Activated CD4-positive, alpha-beta T cell treated with anti-CD3 and anti-CD28 coated beads for 4 hours (primary cell): ENCODE data around the gene CDT1.
"Not testable (repeated sequence)": the region's sequence is repeated elsewhere in the genome, so short reads cannot be mapped to it uniquely, and the experiment has no call there.

Experiments
- DNase-seq, 2 donors: peaks; one replicate each; pipeline ENCODE4 v3.0.0-alpha.2; 2020

Gene CDT1

DNA sequence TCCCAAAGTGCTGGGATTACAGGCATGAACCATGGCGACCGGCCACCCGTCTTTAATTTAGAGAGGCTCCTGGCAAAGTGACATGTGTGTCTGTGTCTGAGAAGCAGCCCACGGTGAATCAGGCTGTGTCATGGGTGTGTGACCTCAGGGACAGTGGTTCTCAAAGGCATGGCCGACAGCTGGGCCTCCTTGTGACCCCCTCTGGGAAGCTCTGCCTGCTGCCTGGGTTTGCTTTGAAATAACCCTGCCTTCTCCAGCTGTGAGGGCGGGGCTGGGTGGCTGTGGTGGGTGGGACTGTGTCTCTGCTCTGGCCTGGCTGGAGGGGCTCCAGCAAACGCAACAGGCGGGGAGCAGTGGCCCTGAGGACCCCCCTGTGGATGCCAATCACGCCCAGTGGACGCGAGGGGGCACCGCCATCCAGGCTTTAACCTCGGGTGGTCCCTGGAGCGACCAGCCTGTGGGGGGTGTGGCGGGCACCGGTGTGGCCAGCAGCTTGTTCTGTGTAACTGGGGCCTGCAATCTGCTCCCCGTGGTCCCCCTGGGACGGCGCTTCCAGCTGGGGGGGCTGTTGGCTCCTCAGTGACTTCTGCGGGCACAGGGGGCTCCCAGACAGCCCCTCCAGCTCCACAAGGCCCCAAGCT, 16.9 kb downstream of the CDT1 start:
- no peak for DNase-seq

- DNase-seq, result no peak
Observed at GRCh38 chr16:88821168-88821850, 17.7 kb downstream of the CDT1 start.

- DNase-seq, result no peak
Observed at GRCh38 chr16:88822281-88823040, 18.9 kb downstream of the CDT1 start.

DNA sequence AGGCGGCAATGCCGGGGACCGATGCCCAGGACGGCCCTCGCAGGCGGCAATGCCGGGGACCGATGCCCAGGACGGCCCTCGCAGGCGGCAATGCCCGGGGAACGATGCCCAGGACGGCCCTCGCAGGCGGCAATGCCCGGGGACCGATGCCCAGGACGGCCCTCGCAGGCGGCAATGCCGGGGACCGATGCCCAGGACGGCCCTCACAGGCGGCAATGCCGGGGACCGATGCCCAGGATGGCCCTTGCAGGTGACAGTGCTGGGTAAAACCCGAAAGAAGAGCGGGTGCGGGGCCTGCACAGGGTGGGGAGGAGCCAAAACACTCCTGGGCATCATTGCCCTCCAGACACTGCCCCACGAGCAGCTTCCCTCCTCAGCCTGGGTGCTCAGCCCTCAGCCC, 20.1 kb downstream of the CDT1 start:
- DNase-seq, result not testable (repeated sequence)

GRCh38 chr16:88824256-88825077, 20.9 kb downstream of the CDT1 start:
- no peak for DNase-seq

DNA sequence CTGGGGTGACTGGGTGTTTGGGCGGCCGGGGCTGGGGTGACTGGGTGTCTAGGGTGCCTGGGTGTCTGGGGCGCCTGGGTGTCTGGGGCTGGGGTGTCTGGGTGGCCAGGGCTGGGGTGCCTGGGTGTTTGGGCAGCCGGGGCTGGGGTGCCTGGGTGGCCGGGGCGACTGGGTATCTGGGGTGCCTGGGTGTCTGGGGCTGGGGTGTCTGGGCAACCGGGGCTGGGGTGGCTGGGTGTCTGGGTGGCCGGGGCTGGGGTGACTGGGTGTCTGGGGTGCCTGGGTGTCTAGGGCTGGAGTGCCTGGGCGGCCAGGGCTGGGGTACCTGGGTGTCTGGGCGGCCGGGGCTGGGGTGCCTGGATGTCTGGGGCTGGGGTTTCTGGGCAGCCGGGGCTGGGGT, 21.6 kb downstream of the CDT1 start:
- no peak for DNase-seq

DNA sequence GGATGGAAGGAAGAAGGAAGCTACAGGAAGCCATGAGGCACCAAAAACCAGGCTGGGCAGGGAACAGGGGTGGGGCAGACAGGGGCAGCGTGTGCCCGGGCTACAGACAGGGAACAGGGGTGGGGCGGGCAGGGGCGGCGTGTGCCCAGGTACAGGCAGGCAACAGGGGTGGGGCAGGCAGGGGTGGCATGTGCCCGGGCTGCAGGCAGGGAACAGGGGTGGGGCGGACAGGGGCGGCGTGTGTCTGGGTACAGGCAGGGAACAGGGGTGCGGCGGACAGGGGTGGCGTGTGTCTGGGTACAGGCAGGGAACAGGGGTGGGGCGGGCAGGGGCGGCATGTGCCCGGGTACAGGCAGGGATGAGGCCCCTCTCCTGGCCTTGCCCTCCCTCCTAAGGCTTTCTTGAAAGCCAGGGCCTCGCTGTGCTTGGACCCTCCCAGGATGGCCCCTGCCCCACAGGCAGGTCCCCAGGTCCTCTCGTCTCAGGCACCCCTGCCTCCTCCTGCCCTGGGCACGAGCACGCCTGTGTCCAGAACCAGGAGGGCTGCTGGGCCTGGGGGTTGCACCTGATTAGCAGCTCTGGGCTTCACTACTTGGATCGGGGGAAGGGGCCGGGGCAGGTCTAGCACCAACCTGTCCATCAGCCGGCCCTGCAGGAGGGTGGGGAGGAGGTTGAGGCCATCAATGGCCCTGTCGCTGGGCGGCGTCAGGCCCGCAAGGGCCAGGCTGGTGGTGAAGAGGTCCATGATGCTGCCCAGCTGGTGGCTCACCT, 22.7 kb downstream of the CDT1 start:
- DNase-seq, result no peak

DNA sequence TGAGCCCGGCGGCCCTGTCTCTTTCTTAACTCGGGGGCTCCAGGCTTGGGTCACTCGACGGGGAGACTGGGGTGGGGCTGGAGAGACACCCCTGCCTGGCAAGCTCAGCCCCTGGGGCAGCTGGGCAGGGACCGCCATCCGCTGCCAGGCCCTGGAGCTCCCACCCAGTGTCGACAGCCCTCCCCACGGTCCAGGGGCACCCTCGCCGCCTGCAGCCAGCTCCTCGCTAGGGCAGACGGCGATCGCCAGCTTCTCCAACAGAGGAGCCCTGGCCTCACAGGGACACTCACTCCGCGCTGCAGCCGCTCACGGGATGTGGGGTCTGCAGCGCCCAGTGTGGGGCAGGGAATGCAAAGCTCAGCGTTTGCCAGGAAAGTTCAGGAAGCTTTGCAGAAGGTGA, 24.1 kb downstream of the CDT1 start:
- DNase-seq, result no peak

GRCh38 chr16:88828711-88829110, 25.1 kb downstream of the CDT1 start:
- no peak for DNase-seq

DNA sequence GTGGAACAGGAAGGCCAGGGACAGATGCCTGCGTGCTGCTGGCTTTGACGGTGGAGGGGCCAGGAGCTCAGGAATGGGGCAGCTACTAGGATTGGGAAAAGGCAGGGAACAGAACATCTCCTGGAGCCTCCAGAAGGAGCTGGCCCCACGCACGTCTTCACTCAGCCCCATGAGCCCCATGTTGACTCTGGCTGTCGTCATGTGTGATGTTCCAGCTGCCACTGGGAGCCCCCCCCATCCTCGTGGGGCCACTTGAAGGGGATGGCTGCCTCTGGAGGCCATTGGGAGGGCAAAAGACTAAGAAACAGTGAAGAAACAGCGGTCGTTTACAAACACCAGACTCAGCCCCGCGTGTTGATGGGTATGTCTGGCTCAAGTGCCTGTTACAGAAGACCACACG, 26.7 kb downstream of the CDT1 start:
- no peak for DNase-seq

- DNase-seq, result no peak
Observed at GRCh38 chr16:88830783-88831182, 27.2 kb downstream of the CDT1 start.

DNA sequence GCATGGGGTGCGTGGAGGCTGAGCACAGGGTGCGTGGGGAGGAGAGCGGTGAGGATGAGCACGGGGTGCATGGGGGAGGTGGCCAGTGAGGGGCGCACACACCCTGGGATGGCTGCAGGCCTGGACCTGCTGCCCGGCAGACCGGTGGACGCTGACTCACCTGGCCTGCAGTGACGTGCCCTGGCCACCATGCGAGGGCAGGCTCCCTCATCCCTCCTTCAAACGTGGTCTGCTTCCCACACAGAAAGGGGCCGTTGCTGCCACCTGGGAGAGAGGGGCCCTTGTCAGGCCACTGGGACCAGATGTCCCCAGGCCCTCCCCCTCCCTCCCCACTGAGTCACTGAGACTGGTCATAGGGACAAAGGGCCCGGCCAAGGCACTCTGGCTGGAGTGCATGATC, 28.2 kb downstream of the CDT1 start:
- DNase-seq, result no peak

DNA sequence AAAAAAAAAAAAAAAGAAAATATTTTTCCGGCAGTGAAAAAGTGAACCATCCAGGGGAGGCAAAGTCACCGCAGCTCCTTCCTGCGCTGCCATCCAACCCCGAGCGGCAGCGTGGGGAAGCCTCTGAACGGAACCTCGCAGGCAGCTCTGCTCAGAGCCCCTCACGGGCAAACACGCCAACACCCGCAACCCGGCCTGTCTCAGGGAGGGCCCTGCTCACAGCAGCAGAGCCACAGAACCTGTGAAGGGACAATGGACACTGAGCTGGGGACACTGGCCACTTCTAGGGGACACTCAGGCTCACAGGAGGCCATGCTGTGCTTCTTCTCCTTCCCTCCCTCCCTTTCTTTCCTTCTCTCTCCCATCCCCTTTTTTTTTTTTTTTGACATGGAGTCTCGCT, 29.5 kb downstream of the CDT1 start:
- no peak for DNase-seq

GRCh38 chr16:88834670-88835069, 31.1 kb downstream of the CDT1 start:
- DNase-seq, result no peak

- no peak for DNase-seq
Observed at GRCh38 chr16:88835383-88835782, 31.8 kb downstream of the CDT1 start.

DNA sequence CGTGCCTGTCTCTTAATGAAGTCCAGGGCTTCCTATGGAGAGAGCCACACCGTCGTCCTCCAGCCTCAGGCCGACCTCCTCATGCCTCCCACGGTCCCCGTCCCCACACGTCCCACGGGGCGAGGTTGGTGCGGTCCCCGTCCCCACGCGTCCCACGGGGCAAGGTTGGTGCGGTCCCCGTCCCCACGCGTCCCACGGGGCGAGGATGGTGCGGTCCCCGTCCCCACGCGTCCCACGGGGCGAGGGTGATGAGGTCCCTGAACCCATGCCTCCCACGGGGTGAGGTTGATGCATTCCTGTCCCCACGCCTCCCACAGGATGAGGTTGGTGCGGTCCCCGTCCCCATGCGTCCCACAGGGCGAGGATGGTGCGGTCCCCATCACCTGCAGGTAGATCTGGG, 32.2 kb downstream of the CDT1 start:
- DNase-seq, result no peak

DNA sequence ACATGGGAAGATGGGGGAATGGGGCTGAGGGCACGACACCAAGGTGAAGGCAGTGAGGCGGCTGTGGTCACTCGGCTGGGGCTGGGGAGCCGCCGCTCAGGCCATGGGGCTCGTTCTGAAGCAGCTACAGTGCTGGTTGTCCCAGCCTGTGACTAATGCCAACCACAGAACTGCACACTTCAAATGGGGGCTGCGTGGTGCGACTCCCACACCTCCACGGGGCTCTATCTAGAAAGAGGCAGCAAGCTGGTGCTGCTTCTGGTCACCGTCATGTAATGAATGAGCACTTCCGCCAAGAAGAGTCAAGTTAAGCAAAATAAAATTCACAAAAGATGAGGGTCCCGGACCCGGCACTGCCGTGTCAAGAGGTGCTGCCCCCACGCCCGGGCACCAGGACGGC, 33.2 kb downstream of the CDT1 start:
- DNase-seq, result no peak

- no peak for DNase-seq
Observed at GRCh38 chr16:88837806-88838205, 34.2 kb downstream of the CDT1 start.

DNA sequence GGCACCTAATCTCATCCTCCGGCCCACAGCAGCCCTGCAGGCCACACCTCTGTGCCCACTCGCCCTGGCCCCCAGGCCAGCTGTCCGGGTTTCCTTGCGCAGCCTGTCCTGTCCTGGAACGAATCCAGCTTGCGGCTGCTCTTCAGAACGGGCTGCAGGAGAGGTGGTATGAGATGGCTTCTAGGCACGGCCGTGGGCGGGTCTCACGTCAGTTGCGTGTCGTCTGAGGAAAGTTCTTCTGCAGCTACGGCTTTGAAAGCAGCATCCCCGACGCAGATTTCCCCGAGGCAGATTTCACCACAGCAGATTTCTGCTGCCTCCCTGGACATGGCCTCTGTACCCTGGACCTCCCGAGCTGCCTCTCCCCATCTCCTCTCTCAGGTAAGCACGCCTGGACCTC, 35.0 kb downstream of the CDT1 start:
- DNase-seq, result no peak

DNA sequence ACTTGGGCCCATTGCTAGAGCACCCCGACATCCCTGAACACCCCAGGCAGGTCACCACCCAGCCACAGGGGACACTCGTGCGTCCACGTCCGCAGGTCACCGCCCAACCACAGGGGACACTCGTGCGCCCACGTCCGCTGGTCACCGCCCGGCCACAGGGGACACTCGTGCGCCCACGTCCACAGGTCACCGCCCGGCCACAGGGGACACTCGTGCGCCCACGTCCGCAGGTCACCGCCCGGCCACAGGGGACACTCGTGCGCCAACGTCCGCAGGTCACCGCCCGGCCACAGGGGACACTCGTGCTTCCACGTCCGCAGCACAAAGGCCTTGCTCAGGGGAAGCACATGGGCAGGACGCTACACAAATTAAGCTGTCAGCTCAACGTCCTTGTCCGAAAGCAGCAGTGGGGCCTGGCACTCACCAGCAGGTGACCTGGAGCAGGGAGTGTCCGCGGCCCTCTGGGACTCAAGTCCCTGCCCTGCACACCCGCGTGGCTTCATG, 35.5 kb downstream of the CDT1 start:
- no peak for DNase-seq

DNA sequence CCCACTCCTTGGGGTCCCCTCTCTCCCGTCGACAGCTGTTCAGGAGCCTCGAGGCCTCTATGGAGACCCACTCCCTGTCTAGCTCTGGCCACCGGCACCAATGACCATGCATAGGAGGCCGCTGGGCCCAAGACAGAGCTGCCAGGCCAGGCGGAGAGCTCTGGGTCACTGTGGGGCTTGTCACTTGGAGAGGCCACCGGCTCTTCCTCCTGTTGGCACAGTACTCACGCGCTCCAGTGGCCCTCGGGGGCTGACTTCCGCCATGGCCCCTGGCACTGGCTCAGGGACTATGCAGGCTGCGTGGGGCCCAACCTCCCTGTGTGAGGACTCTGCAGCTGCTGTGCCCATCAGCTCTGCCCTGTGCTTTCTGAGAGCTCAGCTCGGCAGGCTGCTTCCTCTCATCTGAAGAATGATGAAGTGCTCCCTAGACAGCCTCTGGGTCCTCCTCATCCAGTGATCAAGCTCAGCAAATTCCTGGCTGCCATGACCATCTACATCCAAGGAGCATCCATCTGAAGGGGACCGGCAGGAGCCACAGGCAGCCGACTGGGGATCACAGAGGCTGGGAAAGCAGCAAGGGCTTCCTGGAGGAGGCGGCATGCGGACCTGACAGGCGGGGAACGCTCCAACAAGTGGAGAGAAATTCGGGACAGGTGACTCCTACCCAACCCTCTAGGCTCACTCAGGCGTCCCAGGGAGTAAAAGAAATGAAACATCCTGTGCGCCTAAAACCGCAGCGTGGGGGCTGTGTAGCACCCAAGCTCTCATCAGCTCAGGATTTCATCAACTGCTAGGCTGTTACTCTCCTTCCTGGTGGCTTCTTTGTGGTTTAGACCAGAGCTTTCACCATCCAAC, 36.4 kb downstream of the CDT1 start:
- DNase-seq, result no peak
